Smooth muscle cell (in vitro differentiated cells): ENCODE data around the gene HPN. TPM values are rescaled to one million over a fixed set of nuclear protein-coding genes. Genes with fewer than 3 reads are reported as not detected.

ENCODE experiments used
- DNase-seq: peaks from one replicate; lab custom pipeline; 2025; ENCODE audit not compliant: unreplicated experiment; lab: John Stamatoyannopoulos, UW
- H2AFZ ChIP-seq: fragments of 200-600 bp; sonication (generic); 2 replicates; pipeline ENCODE4 v1.6.0; 2016; ENCODE audit warnings: antibody characterized with exemption, low read depth, mild to moderate bottlenecking
- H3F3A ChIP-seq: fragments of 200-600 bp; sonication (generic); 2 replicates; pipeline ENCODE4 v1.6.0; 2017; ENCODE audit warnings: antibody characterized with exemption, low read depth
- H3K27ac ChIP-seq: fragments of 200-600 bp; sonication (generic); 2 replicates; pipeline ENCODE4 v1.5.1; 2016; ENCODE audit warnings: low read depth, mild to moderate bottlenecking
- H3K27me3 ChIP-seq: fragments of 200-600 bp; sonication (generic); 2 replicates; pipeline ENCODE4 v1.6.1; 2016; ENCODE audit warnings: low read depth, mild to moderate bottlenecking
- H3K36me3 ChIP-seq: fragments of 200-600 bp; sonication (generic); 2 replicates; pipeline ENCODE4 v1.5.1; 2016; ENCODE audit warnings: low read depth
- H3K4me1 ChIP-seq: fragments of 200-600 bp; sonication (generic); 2 replicates; pipeline ENCODE4 v1.5.1; 2016; ENCODE audit warnings: low read depth
- H3K4me2 ChIP-seq: fragments of 200-600 bp; sonication (generic); 2 replicates; pipeline ENCODE4 v1.6.0; 2016; ENCODE audit warnings: mild to moderate bottlenecking
- H3K4me3 ChIP-seq: fragments of 200-600 bp; sonication (generic); 2 replicates; pipeline ENCODE4 v1.5.1; 2016; ENCODE audit warnings: mild to moderate bottlenecking
- H3K79me2 ChIP-seq: fragments of 200-600 bp; sonication (generic); 2 replicates; pipeline ENCODE4 v1.6.0; 2016; ENCODE audit warnings: low read depth, mild to moderate bottlenecking
- H3K9ac ChIP-seq: fragments of 200-600 bp; sonication (generic); 2 replicates; pipeline ENCODE4 v1.6.0; 2016; ENCODE audit warnings: low read depth
- H3K9me3 ChIP-seq: fragments of 200-600 bp; sonication (generic); replicated peaks from 2 replicates; pipeline ENCODE4 v1.5.1; 2016; ENCODE audit warnings: low read depth
- H4K20me1 ChIP-seq: fragments of 200-600 bp; sonication (generic); 2 replicates; pipeline ENCODE4 v1.6.0; 2016; ENCODE audit warnings: low read depth
- CTCF ChIP-seq: fragments of 200-600 bp; sonication (generic); IDR thresholded peaks from 2 replicates; pipeline ENCODE4 v1.5.1; 2017; ENCODE audit warnings: borderline replicate concordance, mild to moderate bottlenecking, antibody characterized with exemption; ENCODE audit not compliant: insufficient read depth, poor library complexity, severe bottlenecking
- WGBS: methylation state at CpG from one replicate; pipeline ENCODE4 v1.1.7; 2016; ENCODE audit warnings: low lambda C conversion rate; 5-methylcytosine and 5-hydroxymethylcytosine counted together
- polyA plus RNA-seq: library from polyadenylated mRNA; unstranded; fragments of >200 nt; fragmentation: Nextera tagmentation; extraction: Ambion mirVana; gene quantifications from 2 replicates; pipeline ENCODE4 v1.2.1, GENCODE V29; 2016
- total RNA-seq: library from RNA; depleted of rRNA; stranded (reverse); fragments of >200 nt; gene quantifications from 2 replicates; pipeline ENCODE4 v1.2.3, GENCODE V29; 2014

Gene HPN
- total and polyA plus RNA-seq, 2 experiments from 2014 or later: 1.3 to 4.1 TPM

- peak; percentile 98 for TF ChIP-seq CTCF
- H3K27ac ChIP-seq: no peak overlapping the region
- peak; percentile 34 for DNase-seq
- peaks cover 7% of the 10 kb centered on the region for H3K4me1 ChIP-seq
- no peaks in the 10 kb centered on the region for H4K20me1 ChIP-seq
- peak overlapping the region; percentile 76 for H3K4me2 ChIP-seq
- WGBS: 19% methylated on average over 23 of the region's 23 CpGs
- no peaks in the 10 kb centered on the region for H3K79me2 ChIP-seq
- no peaks in the 10 kb centered on the region for H3K9me3 ChIP-seq
- no peaks in the 10 kb centered on the region for H3F3A ChIP-seq
- H3K4me3 ChIP-seq: peak overlapping the region; percentile 41
- no peak overlapping the region for H3K9ac ChIP-seq
- H2AFZ ChIP-seq: peak overlapping the region; percentile 50
- no peaks in the 10 kb centered on the region for H3K36me3 ChIP-seq
- no peaks in the 10 kb centered on the region for H3K27me3 ChIP-seq
Observed at GRCh38 chr19:35114353-35115176, 73.0 kb downstream of the HPN start.

- no peaks in the 10 kb centered on the region for H3K9me3 ChIP-seq
- H3K79me2 ChIP-seq: no peaks in the 10 kb centered on the region
- H3K27me3 ChIP-seq: no peaks in the 10 kb centered on the region
- H3K4me1 ChIP-seq: peaks cover 7% of the 10 kb centered on the region
- no peak for DNase-seq
- TF ChIP-seq CTCF: no peak
- H3K27ac ChIP-seq: no peak within 1 kb of the TSS
- 76% methylated on average over 8 of the region's 14 CpGs for WGBS
- H4K20me1 ChIP-seq: no peaks in the 10 kb centered on the region
- H3K36me3 ChIP-seq: no peaks in the 10 kb centered on the region
- no peaks in the 10 kb centered on the region for H3F3A ChIP-seq
- peak within 1 kb of the TSS; percentile 76 for H3K4me2 ChIP-seq
- H3K9ac ChIP-seq: no peak within 1 kb of the TSS
- peak within 1 kb of the TSS; percentile 50 for H2AFZ ChIP-seq
- H3K4me3 ChIP-seq: peak within 1 kb of the TSS; percentile 43
Observed at GRCh38 chr19:35115177-35115951, 73.8 kb downstream of the HPN start, which contains the start of gene FXYD3. FXYD3 (plus strand) TSS chr19:35115823; CDS start chr19:35119377, 3,554 bp downstream.

Other genes with a start within 250 kb of the HPN start
- gene ZNF30, start 114.8 kb upstream of the HPN start, total RNA-seq: 1.2 and 3.0 TPM in 2 replicates
- 2.3 and 3.1 TPM in 2 replicates for gene ZNF30, start 114.8 kb upstream of the HPN start, polyA plus RNA-seq
- gene ZNF792, start 77.5 kb upstream of the HPN start, total RNA-seq: 7.1 and 8.8 TPM in 2 replicates
- gene ZNF792, start 77.5 kb upstream of the HPN start, polyA plus RNA-seq: 2.8 TPM in 2 replicates
- 19.4 and 27.6 TPM in 2 replicates for gene GRAMD1A, start 41.4 kb upstream of the HPN start, total RNA-seq
- gene GRAMD1A, start 41.4 kb upstream of the HPN start, polyA plus RNA-seq: 59.6 and 74.1 TPM in 2 replicates
- 0.99 and 3.3 TPM in 2 replicates for gene SCN1B, start 11.3 kb upstream of the HPN start, total RNA-seq
- gene SCN1B, start 11.3 kb upstream of the HPN start, polyA plus RNA-seq: 2.2 and 4.6 TPM in 2 replicates
- 26.3 and 37.0 TPM in 2 replicates for gene FXYD3, start 74.1 kb downstream of the HPN start, total RNA-seq
- gene FXYD3, start 74.1 kb downstream of the HPN start, polyA plus RNA-seq: 23.0 and 67.1 TPM in 2 replicates
- 0.22 TPM in 1 of 2 replicates, not detected in the other for gene LGI4, start 93.3 kb downstream of the HPN start, total RNA-seq
- 0.17 and 0.24 TPM in 2 replicates for gene LGI4, start 93.3 kb downstream of the HPN start, polyA plus RNA-seq
- 3.2 and 3.5 TPM in 2 replicates for gene FXYD1, start 97.1 kb downstream of the HPN start, total RNA-seq
- 2.7 and 3.0 TPM in 2 replicates for gene FXYD1, start 97.1 kb downstream of the HPN start, polyA plus RNA-seq
- gene FXYD7, start 101.5 kb downstream of the HPN start, total RNA-seq: not detected in 2 replicates
- not detected in 2 replicates for gene FXYD7, start 101.5 kb downstream of the HPN start, polyA plus RNA-seq
- gene FXYD5, start 113.0 kb downstream of the HPN start, total RNA-seq: 89.3 and 133 TPM in 2 replicates
- gene FXYD5, start 113.0 kb downstream of the HPN start, polyA plus RNA-seq: 205 and 246 TPM in 2 replicates
- gene FAM187B, start 187.0 kb downstream of the HPN start, total RNA-seq: not detected in 2 replicates
- not detected in 2 replicates for gene FAM187B, start 187.0 kb downstream of the HPN start, polyA plus RNA-seq
- 11.3 and 14.0 TPM in 2 replicates for gene LSR, start 207.3 kb downstream of the HPN start, total RNA-seq
- gene LSR, start 207.3 kb downstream of the HPN start, polyA plus RNA-seq: 14.2 and 85.3 TPM in 2 replicates
- 30.4 and 34.4 TPM in 2 replicates for gene USF2, start 227.2 kb downstream of the HPN start, total RNA-seq
- gene USF2, start 227.2 kb downstream of the HPN start, polyA plus RNA-seq: 20.0 and 22.7 TPM in 2 replicates
- gene HAMP, start 240.8 kb downstream of the HPN start, total RNA-seq: not detected in 2 replicates
- gene HAMP, start 240.8 kb downstream of the HPN start, polyA plus RNA-seq: not detected in 2 replicates